Endothelial cell of umbilical vein (primary cell): Measurements from ENCODE around the gene ANKRD13C. TPM values are rescaled to one million over a fixed set of nuclear protein-coding genes. Genes with fewer than 3 reads are reported as not detected.

Experiments
- BruUV-seq: library from RNA; stranded (reverse); fragments of 400-500 nt; replicated peaks from 2 replicates; lab custom pipeline; 2021; lab: Mats Ljungman, UMichigan
- CTCF ChIA-PET: fragments of 300-600, 350-600 bp; sonication (Branson Sonifier 250); formaldehyde crosslinking; loops from one replicate; lab custom pipeline; 2021; ENCODE audit warnings: antibody characterized with exemption, inconsistent platforms; lab: Charles Lee
- POLR2A ChIA-PET: fragments of 300-600, 350-600 bp; sonication (Branson Sonifier 250); formaldehyde crosslinking; loops from one replicate; lab custom pipeline; 2021; ENCODE audit warnings: antibody characterized with exemption, inconsistent platforms; lab: Charles Lee
- DNase-seq: peaks from one replicate; pipeline ENCODE4 v3.0.0-alpha.2; 2011; ENCODE audit warnings: low read depth, low spot score
- FAIRE-seq: peaks from 2 replicates; lab custom pipeline; 2011; peaks lifted over from hg19 to GRCh38; lab: Jason Lieb, UNC
- H2AFZ ChIP-seq: 2 replicates; pipeline ENCODE4 v1.6.0; 2012; ENCODE audit warnings: low read depth, low read length, control low read depth, inconsistent platforms
- H3K27ac ChIP-seq: 2 replicates; pipeline ENCODE4 v1.5.1; 2011; ENCODE audit warnings: low read depth, mild to moderate bottlenecking, control low read depth, low read length, moderate library complexity; ENCODE audit not compliant: insufficient read depth
- H3K27me3 ChIP-seq, 2 experiments: 2 replicates each; pipeline versions ENCODE4 v1.6.0 to v1.6.1; 2011; ENCODE audit warnings: low read length in 2 of 2, mixed read lengths in 1 of 2; ENCODE audit not compliant: control insufficient read depth in 2 of 2, insufficient read depth in 2 of 2
- H3K36me3 ChIP-seq, 2 experiments: 2 replicates in 1 of 2; 3 replicates in 1 of 2; pipeline ENCODE4 v1.5.1; 2011; ENCODE audit warnings: low read length in 2 of 2, mild to moderate bottlenecking in 1 of 2, moderate library complexity in 1 of 2; ENCODE audit not compliant: control insufficient read depth in 2 of 2, insufficient read depth in 2 of 2; ENCODE audit errors: extremely low read depth in 1 of 2
- H3K4me1 ChIP-seq: 3 replicates; pipeline ENCODE4 v1.5.1; 2011; ENCODE audit warnings: mild to moderate bottlenecking, low read length; ENCODE audit not compliant: control insufficient read depth, insufficient read depth; ENCODE audit errors: extremely low read depth
- H3K4me2 ChIP-seq: 2 replicates; pipeline ENCODE4 v1.6.1; 2011; ENCODE audit warnings: low read length, control low read depth, mixed read lengths; ENCODE audit not compliant: insufficient read depth
- H3K4me3 ChIP-seq, 3 experiments: fragments of 200-600 bp in 1 of 3; sonication (generic), shearing (Covaris generic) in 1 of 3; replicated peaks in 1 of 3; 2 replicates each; pipeline ENCODE4 v1.5.1; 2011 to 2016; ENCODE audit warnings: control low read depth in 3 of 3, low read length in 3 of 3, mild to moderate bottlenecking in 2 of 3, inconsistent platforms in 1 of 3, low read depth in 1 of 3, moderate library complexity in 1 of 3; ENCODE audit not compliant: insufficient read depth in 1 of 3
- H3K79me2 ChIP-seq: 2 replicates; pipeline ENCODE4 v1.6.0; 2012; ENCODE audit warnings: low read length, inconsistent platforms; ENCODE audit not compliant: control insufficient read depth, insufficient read depth
- H3K9ac ChIP-seq: replicated peaks from 2 replicates; pipeline ENCODE3; 2011; ENCODE audit warnings: low read length, control low read depth; ENCODE audit not compliant: insufficient read depth; ENCODE audit errors: extremely low read depth
- H3K9me1 ChIP-seq: replicated peaks from 3 replicates; pipeline ENCODE4 v1.6.0; 2011; ENCODE audit warnings: mild to moderate bottlenecking, low read length; ENCODE audit not compliant: control insufficient read depth, insufficient read depth; ENCODE audit errors: extremely low read depth
- H3K9me3 ChIP-seq: replicated peaks from 2 replicates; pipeline ENCODE4 v1.5.1; 2012; ENCODE audit warnings: low read length, inconsistent platforms; ENCODE audit not compliant: control insufficient read depth, insufficient read depth
- H4K20me1 ChIP-seq: replicated peaks from 2 replicates; pipeline ENCODE3; 2011; ENCODE audit warnings: mild to moderate bottlenecking, low read length; ENCODE audit not compliant: control insufficient read depth, insufficient read depth; ENCODE audit errors: extremely low read depth
- CTCF ChIP-seq, 2 donors: IDR thresholded peaks; 1 replicate in 1 of 2; 2 replicates in 1 of 2; pipeline ENCODE4 v1.5.1; 2011; ENCODE audit warnings: low read length in 2 of 2, mild to moderate bottlenecking in 2 of 2, moderate library complexity in 2 of 2, control low read depth in 1 of 2, inconsistent platforms in 1 of 2, low read depth in 1 of 2; ENCODE audit not compliant: insufficient read depth in 1 of 2; ENCODE audit errors: extremely low read depth in 1 of 2
- FOS ChIP-seq: IDR thresholded peaks from 2 replicates; pipeline ENCODE4 v1.6.1; 2011; ENCODE audit warnings: mild to moderate bottlenecking, low read length, moderate library complexity, borderline replicate concordance; ENCODE audit not compliant: insufficient read depth
- GATA2 ChIP-seq: IDR thresholded peaks from 2 replicates; pipeline ENCODE4 v1.7.0; 2011; ENCODE audit warnings: low read depth, mild to moderate bottlenecking, moderate library complexity, mixed read lengths, low read length; ENCODE audit not compliant: insufficient read length, insufficient read depth
- JUN ChIP-seq: IDR thresholded peaks from 2 replicates; pipeline ENCODE4 v1.6.1; 2011; ENCODE audit warnings: borderline replicate concordance, low read depth; ENCODE audit not compliant: insufficient read length, insufficient read depth
- MAX ChIP-seq: IDR thresholded peaks from 2 replicates; pipeline ENCODE4 v1.6.1; 2011; ENCODE audit not compliant: insufficient read depth, insufficient read length
- MYC ChIP-seq: IDR thresholded peaks from one replicate; pipeline ENCODE4 v1.6.1; 2011; ENCODE audit warnings: mild to moderate bottlenecking, low read depth, low read length
- POLR2A ChIP-seq: IDR thresholded peaks from 2 replicates; pipeline ENCODE4 v1.6.1; 2012; ENCODE audit warnings: low read depth, mild to moderate bottlenecking, control low read depth, low read length
- POLR2AphosphoS5 ChIP-seq: IDR thresholded peaks from 2 replicates; pipeline ENCODE4 v1.6.1; 2012; ENCODE audit warnings: low read depth, mild to moderate bottlenecking, control low read depth, low read length, moderate library complexity; ENCODE audit not compliant: insufficient read depth
- dilution Hi-C: fragments of 300-500 bp; cut with MboI; formaldehyde crosslinking; loops from one replicate; pipeline ENCODE4 v1.15.0; 2019; ENCODE audit warnings: low sequenced_read_pairs; ENCODE audit not compliant: extremely low pct_ligation_motif_present
- intact Hi-C: fragments of 100-400 bp; cut with micrococcal nuclease; formaldehyde crosslinking; loops from one replicate; pipeline ENCODE4 v1.10.0; 2022
- polyA plus RNA-seq, 4 experiments: library from polyadenylated mRNA; depleted of rRNA in 3 of 4; stranded (reverse) in 3 of 4; unstranded in 1 of 4; fragments of >200 nt; gene quantifications; 2 replicates each; pipeline versions ENCODE4 v1.2.1 to v1.2.3, GENCODE V29; 2011 to 2012; ENCODE audit warnings: missing spikeins in 1 of 4
- total RNA-seq: library from RNA; stranded (reverse); gene quantifications from 2 replicates; pipeline ENCODE4 v1.2.3, GENCODE V29; 2021

ANKRD13C gene
- total and polyA plus RNA-seq, 2 donors (not counting 3 experiments of a cell fraction or from before 2014, with no cell fraction given), result 4.6 to 17.3 TPM

GRCh38 chr1:70265946-70266345 is 88.6 kb downstream of the ANKRD13C start:
- Histone ChIP-seq H3K4me1 (peaks cover 10% of the 10 kb centered on the region), H3K4me2 (no peak overlapping the region), H3K27ac (no peak overlapping the region), H3K27me3 (no peaks in the 10 kb centered on the region), H3K36me3 (peaks cover 0 to 2% of the 10 kb centered on the region in 2 experiments), H3K79me2 (no peaks in the 10 kb centered on the region), H3K4me3 (no peak overlapping the region), H3K9ac (no peak overlapping the region), H2AFZ (no peak overlapping the region), H3K9me3 (no peaks in the 10 kb centered on the region), H4K20me1 (no peaks in the 10 kb centered on the region), H3K9me1 (no peaks in the 10 kb centered on the region)
- ChIA-PET CTCF (no interaction called here), POLR2A (no interaction called here)
- intact Hi-C loops, result no loop called here
- dilution Hi-C loops, result no loop called here
- FAIRE-seq (no peak), DNase-seq (no peak)
- TF ChIP-seq GATA2, result no peak
- TF ChIP-seq POLR2A, result no peak
- no peak for TF ChIP-seq FOS
- no peak for TF ChIP-seq MAX
- no peak for TF ChIP-seq POLR2AphosphoS5
- no peak for TF ChIP-seq MYC
- no peak for TF ChIP-seq CTCF (IDR thresholded peaks at IDR 0.05; ENCODE audit: extremely low read depth in 1 of 2, insufficient read depth in 1 of 2, low read depth in 1 of 2, low read length in 2 of 2)
- TF ChIP-seq JUN, result no peak
- no TSS peak for BruUV-seq
